SK-N-SH treated with all-trans-retinoic acid at 6 μM for 48 hours (cell line): ENCODE measurements around the gene ITGB2.

Experiments
- ATAC-seq: fragments of 200-7000 bp; cut with Tn5 transposase; 3 replicates; pipeline ENCODE4 v1.9.1; 2020; ENCODE audit warnings: mild to moderate bottlenecking, moderate library complexity
- ARNTL ChIP-seq: fragments of 450-650 bp; formaldehyde crosslinking; IDR thresholded peaks from 2 replicates; pipeline ENCODE4 v1.5.0; 2020; ENCODE audit warnings: low read depth, mild to moderate bottlenecking, moderate library complexity, borderline replicate concordance
- BACH2 ChIP-seq: fragments of 250-450 bp; sonication (Bioruptor Pico); IDR thresholded peaks from 2 replicates; pipeline ENCODE4 v1.9.0; 2021; ENCODE audit warnings: mild to moderate bottlenecking, borderline replicate concordance
- CSDC2 ChIP-seq: fragments of 250-450 bp; sonication (Bioruptor Pico); IDR thresholded peaks from 2 replicates; pipeline ENCODE4 v1.5.0; 2020; ENCODE audit warnings: mild to moderate bottlenecking, moderate library complexity
- GLIS3 ChIP-seq: fragments of 250-450 bp; sonication (Bioruptor Pico); IDR thresholded peaks from 2 replicates; pipeline ENCODE4 v1.5.0; 2020; ENCODE audit warnings: mild to moderate bottlenecking, moderate library complexity
- ISL1 ChIP-seq: fragments of 250-450 bp; sonication (Bioruptor Pico); IDR thresholded peaks from 2 replicates; pipeline ENCODE4 v2.1.2; 2022; ENCODE audit warnings: mild to moderate bottlenecking, moderate library complexity
- OSR1 ChIP-seq: fragments of 250-450 bp; sonication (Bioruptor Pico); IDR thresholded peaks from 2 replicates; pipeline ENCODE4 v1.8.0; 2022; ENCODE audit warnings: moderate library complexity, mild to moderate bottlenecking, inconsistent platforms
- PPARA ChIP-seq: fragments of 250-450 bp; sonication (Bioruptor Pico); IDR thresholded peaks from 2 replicates; pipeline ENCODE4 v1.5.0; 2020; ENCODE audit warnings: mild to moderate bottlenecking, borderline replicate concordance
- RARB ChIP-seq: fragments of 250-450 bp; sonication (Bioruptor Pico); IDR thresholded peaks from 2 replicates; pipeline ENCODE4 v1.8.0; 2021; ENCODE audit warnings: mild to moderate bottlenecking, moderate library complexity
- SNAI2 ChIP-seq: fragments of 250-450 bp; sonication (Bioruptor Pico); IDR thresholded peaks from 2 replicates; pipeline ENCODE4 v1.5.0; 2020; ENCODE audit warnings: mild to moderate bottlenecking, moderate library complexity
- TCF4 ChIP-seq: fragments of 250-450 bp; sonication (Bioruptor Pico); IDR thresholded peaks from 2 replicates; pipeline ENCODE4 v1.8.0; 2021; ENCODE audit warnings: mild to moderate bottlenecking, moderate library complexity, borderline replicate concordance
- TOX ChIP-seq: fragments of 250-450 bp; sonication (Bioruptor Pico); IDR thresholded peaks from 2 replicates; pipeline ENCODE4 v1.8.0; 2021; ENCODE audit warnings: mild to moderate bottlenecking, moderate library complexity, borderline replicate concordance
- ZFP3 ChIP-seq: fragments of 250-450 bp; sonication (Bioruptor Pico); IDR thresholded peaks from 2 replicates; pipeline ENCODE4 v1.5.0; 2020; ENCODE audit warnings: mild to moderate bottlenecking, moderate library complexity
- ZFP30 ChIP-seq: fragments of 450-650 bp; formaldehyde crosslinking; IDR thresholded peaks from 2 replicates; pipeline ENCODE4 v1.5.0; 2022; ENCODE audit warnings: mild to moderate bottlenecking, moderate library complexity
- ZNF565 ChIP-seq: fragments of 450-650 bp; formaldehyde crosslinking; conservative IDR thresholded peaks from 2 replicates; pipeline ENCODE4 v1.5.0; 2020; ENCODE audit warnings: low read depth, mild to moderate bottlenecking, moderate library complexity
- ZNF70 ChIP-seq: fragments of 450-650 bp; formaldehyde crosslinking; IDR thresholded peaks from 2 replicates; pipeline ENCODE4 v1.5.0; 2020; ENCODE audit warnings: mild to moderate bottlenecking, moderate library complexity
- ZNF8 ChIP-seq: fragments of 450-650 bp; formaldehyde crosslinking; IDR thresholded peaks from 2 replicates; pipeline ENCODE4 v1.5.0; 2020; ENCODE audit warnings: mild to moderate bottlenecking, moderate library complexity
- TF ChIP-seq, protein P1 (sequence below): fragments of 250-450 bp; sonication (Bioruptor Pico); IDR thresholded peaks from 2 replicates; pipeline ENCODE4 v1.8.0; 2020; ENCODE audit warnings: mild to moderate bottlenecking, moderate library complexity, borderline replicate concordance
- TF ChIP-seq, protein P2 (sequence below): fragments of 250-450 bp; sonication (Bioruptor Pico); IDR thresholded peaks from 2 replicates; pipeline ENCODE4 v1.5.0; 2020; ENCODE audit warnings: mild to moderate bottlenecking, moderate library complexity
- TF ChIP-seq, protein P3 (sequence below): fragments of 250-450 bp; sonication (Bioruptor Pico); IDR thresholded peaks from 2 replicates; pipeline ENCODE4 v1.5.1; 2020; ENCODE audit warnings: low read depth, mild to moderate bottlenecking, moderate library complexity
- TF ChIP-seq, protein P4 (sequence below): fragments of 250-450 bp; sonication (Bioruptor Pico); IDR thresholded peaks from 2 replicates; pipeline ENCODE4 v1.5.1; 2021; ENCODE audit warnings: mild to moderate bottlenecking, moderate library complexity
- TF ChIP-seq, protein P5 (sequence below): fragments of 250-450 bp; sonication (Bioruptor Pico); IDR thresholded peaks from 2 replicates; pipeline ENCODE4 v1.8.0; 2021; ENCODE audit warnings: low read depth, mild to moderate bottlenecking, moderate library complexity, borderline replicate concordance

The ITGB2 gene

DNA sequence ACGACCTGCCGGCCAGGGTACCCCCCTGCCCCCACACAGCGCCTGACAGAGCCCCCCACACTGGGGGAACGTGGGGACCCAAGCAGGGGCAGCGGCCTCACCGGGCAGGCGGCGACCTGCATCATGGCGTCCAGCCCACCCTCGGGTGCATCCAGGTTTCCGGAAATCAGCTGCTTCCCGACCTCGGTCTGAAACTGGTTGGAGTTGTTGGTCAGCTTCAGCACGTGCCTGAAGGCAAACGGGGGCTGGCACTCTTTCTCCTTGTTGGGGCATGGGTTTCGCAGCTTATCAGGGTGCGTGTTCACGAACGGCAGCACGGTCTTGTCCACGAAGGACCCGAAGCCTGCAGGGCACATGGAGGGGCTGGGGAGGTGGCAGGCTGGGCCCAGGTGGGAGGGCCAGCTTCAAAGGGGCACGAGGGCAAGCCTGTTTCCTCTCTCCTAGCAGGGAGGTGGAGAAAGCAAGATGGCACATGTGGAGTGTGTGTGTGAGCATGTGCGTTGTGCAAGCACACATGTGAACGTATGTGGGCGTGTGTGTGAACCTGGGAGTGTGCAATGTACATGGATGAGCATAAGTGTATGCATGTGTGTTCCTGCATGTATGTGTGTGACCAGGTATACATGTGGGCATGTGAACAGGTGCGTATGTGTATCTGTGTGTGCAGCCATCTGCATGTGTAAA, 19.2 kb downstream of the ITGB2 start:
- TF ChIP-seq ZNF8, result no peak
- TF ChIP-seq, protein P1, sequence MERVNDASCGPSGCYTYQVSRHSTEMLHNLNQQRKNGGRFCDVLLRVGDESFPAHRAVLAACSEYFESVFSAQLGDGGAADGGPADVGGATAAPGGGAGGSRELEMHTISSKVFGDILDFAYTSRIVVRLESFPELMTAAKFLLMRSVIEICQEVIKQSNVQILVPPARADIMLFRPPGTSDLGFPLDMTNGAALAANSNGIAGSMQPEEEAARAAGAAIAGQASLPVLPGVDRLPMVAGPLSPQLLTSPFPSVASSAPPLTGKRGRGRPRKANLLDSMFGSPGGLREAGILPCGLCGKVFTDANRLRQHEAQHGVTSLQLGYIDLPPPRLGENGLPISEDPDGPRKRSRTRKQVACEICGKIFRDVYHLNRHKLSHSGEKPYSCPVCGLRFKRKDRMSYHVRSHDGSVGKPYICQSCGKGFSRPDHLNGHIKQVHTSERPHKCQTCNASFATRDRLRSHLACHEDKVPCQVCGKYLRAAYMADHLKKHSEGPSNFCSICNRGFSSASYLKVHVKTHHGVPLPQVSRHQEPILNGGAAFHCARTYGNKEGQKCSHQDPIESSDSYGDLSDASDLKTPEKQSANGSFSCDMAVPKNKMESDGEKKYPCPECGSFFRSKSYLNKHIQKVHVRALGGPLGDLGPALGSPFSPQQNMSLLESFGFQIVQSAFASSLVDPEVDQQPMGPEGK, result no peak
- TF ChIP-seq ISL1, result no peak
- TF ChIP-seq TCF4, result no peak
- no peak for TF ChIP-seq BACH2 (CRISPR knock-in tag)
- TF ChIP-seq OSR1 (CRISPR knock-in tag), result no peak
- TF ChIP-seq ZNF565, result no peak
- TF ChIP-seq ARNTL (CRISPR knock-in tag), result no peak
- TF ChIP-seq GLIS3 (CRISPR knock-in tag), result no peak
- no peak for TF ChIP-seq CSDC2
- TF ChIP-seq, protein P2, sequence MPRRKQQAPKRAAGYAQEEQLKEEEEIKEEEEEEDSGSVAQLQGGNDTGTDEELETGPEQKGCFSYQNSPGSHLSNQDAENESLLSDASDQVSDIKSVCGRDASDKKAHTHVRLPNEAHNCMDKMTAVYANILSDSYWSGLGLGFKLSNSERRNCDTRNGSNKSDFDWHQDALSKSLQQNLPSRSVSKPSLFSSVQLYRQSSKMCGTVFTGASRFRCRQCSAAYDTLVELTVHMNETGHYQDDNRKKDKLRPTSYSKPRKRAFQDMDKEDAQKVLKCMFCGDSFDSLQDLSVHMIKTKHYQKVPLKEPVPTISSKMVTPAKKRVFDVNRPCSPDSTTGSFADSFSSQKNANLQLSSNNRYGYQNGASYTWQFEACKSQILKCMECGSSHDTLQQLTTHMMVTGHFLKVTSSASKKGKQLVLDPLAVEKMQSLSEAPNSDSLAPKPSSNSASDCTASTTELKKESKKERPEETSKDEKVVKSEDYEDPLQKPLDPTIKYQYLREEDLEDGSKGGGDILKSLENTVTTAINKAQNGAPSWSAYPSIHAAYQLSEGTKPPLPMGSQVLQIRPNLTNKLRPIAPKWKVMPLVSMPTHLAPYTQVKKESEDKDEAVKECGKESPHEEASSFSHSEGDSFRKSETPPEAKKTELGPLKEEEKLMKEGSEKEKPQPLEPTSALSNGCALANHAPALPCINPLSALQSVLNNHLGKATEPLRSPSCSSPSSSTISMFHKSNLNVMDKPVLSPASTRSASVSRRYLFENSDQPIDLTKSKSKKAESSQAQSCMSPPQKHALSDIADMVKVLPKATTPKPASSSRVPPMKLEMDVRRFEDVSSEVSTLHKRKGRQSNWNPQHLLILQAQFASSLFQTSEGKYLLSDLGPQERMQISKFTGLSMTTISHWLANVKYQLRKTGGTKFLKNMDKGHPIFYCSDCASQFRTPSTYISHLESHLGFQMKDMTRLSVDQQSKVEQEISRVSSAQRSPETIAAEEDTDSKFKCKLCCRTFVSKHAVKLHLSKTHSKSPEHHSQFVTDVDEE (CRISPR knock-in tag), result no peak
- TF ChIP-seq, protein P3, sequence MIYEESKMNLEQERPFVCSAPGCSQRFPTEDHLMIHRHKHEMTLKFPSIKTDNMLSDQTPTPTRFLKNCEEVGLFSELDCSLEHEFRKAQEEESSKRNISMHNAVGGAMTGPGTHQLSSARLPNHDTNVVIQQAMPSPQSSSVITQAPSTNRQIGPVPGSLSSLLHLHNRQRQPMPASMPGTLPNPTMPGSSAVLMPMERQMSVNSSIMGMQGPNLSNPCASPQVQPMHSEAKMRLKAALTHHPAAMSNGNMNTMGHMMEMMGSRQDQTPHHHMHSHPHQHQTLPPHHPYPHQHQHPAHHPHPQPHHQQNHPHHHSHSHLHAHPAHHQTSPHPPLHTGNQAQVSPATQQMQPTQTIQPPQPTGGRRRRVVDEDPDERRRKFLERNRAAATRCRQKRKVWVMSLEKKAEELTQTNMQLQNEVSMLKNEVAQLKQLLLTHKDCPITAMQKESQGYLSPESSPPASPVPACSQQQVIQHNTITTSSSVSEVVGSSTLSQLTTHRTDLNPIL, result no peak
- no peak for TF ChIP-seq PPARA
- TF ChIP-seq ZNF70 (CRISPR knock-in tag), result no peak
- TF ChIP-seq TOX (CRISPR knock-in tag), result no peak
- no peak for TF ChIP-seq ZFP30 (CRISPR knock-in tag)
- no peak for ATAC-seq

DNA sequence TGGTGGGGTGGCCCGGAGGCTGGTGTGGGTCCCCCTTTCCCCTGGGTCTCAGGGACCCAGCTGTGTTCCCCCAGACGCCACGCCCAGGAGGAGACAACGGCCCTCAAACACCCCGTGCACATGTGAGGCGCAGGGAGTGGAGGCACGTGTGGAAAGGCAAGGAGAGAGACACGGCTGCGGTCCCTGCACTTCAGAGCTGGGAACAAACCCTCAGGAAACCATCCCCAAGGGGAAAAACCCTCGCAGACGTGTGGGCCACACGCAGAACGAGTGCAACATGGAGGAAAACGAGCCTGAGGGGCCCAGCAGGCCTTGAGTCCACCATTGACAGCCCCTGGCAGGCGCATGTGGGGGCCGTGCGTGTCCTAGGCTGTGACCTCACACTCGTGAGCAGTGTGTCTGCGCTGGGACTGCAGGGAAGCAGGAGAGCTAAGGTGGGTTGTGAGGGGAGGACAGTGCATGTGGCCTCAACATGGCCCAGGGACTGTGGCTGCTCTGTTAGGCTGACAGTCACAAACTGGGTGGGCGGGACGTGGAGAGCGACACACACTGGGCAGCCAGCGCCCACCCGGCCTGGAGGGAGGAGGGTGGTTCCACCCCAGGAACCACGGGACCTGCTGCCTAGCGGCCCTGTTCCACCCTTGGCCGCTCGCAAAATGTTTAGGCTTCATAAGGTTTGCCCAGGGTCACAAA, 20.0 kb downstream of the ITGB2 start:
- no peak for TF ChIP-seq PPARA
- TF ChIP-seq, protein P4, sequence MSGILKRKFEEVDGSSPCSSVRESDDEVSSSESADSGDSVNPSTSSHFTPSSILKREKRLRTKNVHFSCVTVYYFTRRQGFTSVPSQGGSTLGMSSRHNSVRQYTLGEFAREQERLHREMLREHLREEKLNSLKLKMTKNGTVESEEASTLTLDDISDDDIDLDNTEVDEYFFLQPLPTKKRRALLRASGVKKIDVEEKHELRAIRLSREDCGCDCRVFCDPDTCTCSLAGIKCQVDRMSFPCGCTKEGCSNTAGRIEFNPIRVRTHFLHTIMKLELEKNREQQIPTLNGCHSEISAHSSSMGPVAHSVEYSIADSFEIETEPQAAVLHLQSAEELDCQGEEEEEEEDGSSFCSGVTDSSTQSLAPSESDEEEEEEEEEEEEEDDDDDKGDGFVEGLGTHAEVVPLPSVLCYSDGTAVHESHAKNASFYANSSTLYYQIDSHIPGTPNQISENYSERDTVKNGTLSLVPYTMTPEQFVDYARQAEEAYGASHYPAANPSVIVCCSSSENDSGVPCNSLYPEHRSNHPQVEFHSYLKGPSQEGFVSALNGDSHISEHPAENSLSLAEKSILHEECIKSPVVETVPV (CRISPR knock-in tag), result no peak
- no peak for TF ChIP-seq ISL1
- TF ChIP-seq, protein P5, sequence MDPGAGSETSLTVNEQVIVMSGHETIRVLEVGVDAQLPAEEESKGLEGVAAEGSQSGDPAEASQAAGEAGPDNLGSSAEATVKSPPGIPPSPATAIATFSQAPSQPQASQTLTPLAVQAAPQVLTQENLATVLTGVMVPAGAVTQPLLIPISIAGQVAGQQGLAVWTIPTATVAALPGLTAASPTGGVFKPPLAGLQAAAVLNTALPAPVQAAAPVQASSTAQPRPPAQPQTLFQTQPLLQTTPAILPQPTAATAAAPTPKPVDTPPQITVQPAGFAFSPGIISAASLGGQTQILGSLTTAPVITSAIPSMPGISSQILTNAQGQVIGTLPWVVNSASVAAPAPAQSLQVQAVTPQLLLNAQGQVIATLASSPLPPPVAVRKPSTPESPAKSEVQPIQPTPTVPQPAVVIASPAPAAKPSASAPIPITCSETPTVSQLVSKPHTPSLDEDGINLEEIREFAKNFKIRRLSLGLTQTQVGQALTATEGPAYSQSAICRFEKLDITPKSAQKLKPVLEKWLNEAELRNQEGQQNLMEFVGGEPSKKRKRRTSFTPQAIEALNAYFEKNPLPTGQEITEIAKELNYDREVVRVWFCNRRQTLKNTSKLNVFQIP (CRISPR knock-in tag), result no peak
- TF ChIP-seq ZNF8, result no peak
- TF ChIP-seq TCF4, result no peak
- no peak for TF ChIP-seq RARB (CRISPR knock-in tag)
- TF ChIP-seq ZNF565, result no peak
- TF ChIP-seq BACH2 (CRISPR knock-in tag), result no peak
- TF ChIP-seq TOX (CRISPR knock-in tag), result no peak
- TF ChIP-seq ZFP3 (CRISPR knock-in tag), result no peak
- no peak for TF ChIP-seq GLIS3 (CRISPR knock-in tag)
- no peak for TF ChIP-seq SNAI2 (CRISPR knock-in tag)
- no peak for TF ChIP-seq ZFP30 (CRISPR knock-in tag)
- ATAC-seq, result no peak
